Neural progenitor cell (in vitro differentiated cells): ENCODE results near the gene IGSF21. TPM values are rescaled to one million over a fixed set of nuclear protein-coding genes. Genes with fewer than 3 reads are reported as not detected.

ENCODE experiments used
- DNase-seq: peaks from one replicate; pipeline ENCODE4 v3.0.0-alpha.2; 2016; ENCODE audit warnings: low spot score
- H2AFZ ChIP-seq: fragments of 200-600 bp; sonication (generic); replicated peaks from 2 replicates; pipeline ENCODE4 v1.6.1; 2016; ENCODE audit warnings: antibody characterized with exemption
- H3F3A ChIP-seq: fragments of 200-600 bp; sonication (generic); 2 replicates; pipeline ENCODE4 v1.6.1; 2016; ENCODE audit warnings: antibody characterized with exemption, low read depth
- H3K27ac ChIP-seq: fragments of 200-600 bp; sonication (generic); 2 replicates; pipeline ENCODE4 v1.5.1; 2016; ENCODE audit warnings: mild to moderate bottlenecking
- H3K27me3 ChIP-seq: fragments of 200-600 bp; sonication (generic); 2 replicates; pipeline ENCODE4 v1.6.1; 2016; ENCODE audit warnings: mild to moderate bottlenecking, moderate library complexity
- H3K36me3 ChIP-seq: fragments of 200-600 bp; sonication (generic); 2 replicates; pipeline ENCODE4 v1.5.1; 2016
- H3K4me1 ChIP-seq: fragments of 200-600 bp; sonication (generic); 2 replicates; pipeline ENCODE4 v1.6.1; 2016; ENCODE audit warnings: mixed run types
- H3K4me2 ChIP-seq: fragments of 200-600 bp; sonication (generic); 2 replicates; pipeline ENCODE4 v1.6.1; 2016
- H3K4me3 ChIP-seq: fragments of 200-600 bp; sonication (generic); 2 replicates; pipeline ENCODE4 v1.5.1; 2016
- H3K79me2 ChIP-seq: fragments of 200-600 bp; sonication (generic); 2 replicates; pipeline ENCODE4 v1.6.1; 2016; ENCODE audit warnings: low read depth
- H3K9ac ChIP-seq: fragments of 200-600 bp; sonication (generic); 2 replicates; pipeline ENCODE4 v1.6.1; 2016
- H3K9me3 ChIP-seq: fragments of 200-600 bp; sonication (generic); 2 replicates; pipeline ENCODE4 v1.5.1; 2016; ENCODE audit warnings: low read depth
- H4K20me1 ChIP-seq: fragments of 200-600 bp; sonication (generic); 2 replicates; pipeline ENCODE4 v1.6.1; 2016; ENCODE audit warnings: low read depth
- H3K27ac Mint-ChIP-seq: 3 replicates; pipeline ENCODE4 v1.8.0; 2021; ENCODE audit warnings: mixed read lengths
- H3K27me3 Mint-ChIP-seq: 2 replicates; pipeline ENCODE4 v1.8.0; 2022; ENCODE audit warnings: low read depth, mild to moderate bottlenecking, inconsistent platforms, moderate library complexity, mixed read lengths; ENCODE audit not compliant: insufficient read depth
- H3K36me3 Mint-ChIP-seq: 3 replicates; pipeline ENCODE4 v1.8.0; 2021; ENCODE audit warnings: mixed read lengths
- H3K4me1 Mint-ChIP-seq: 3 replicates; pipeline ENCODE4 v1.8.0; 2021; ENCODE audit warnings: mixed read lengths
- H3K4me3 Mint-ChIP-seq: 3 replicates; pipeline ENCODE4 v1.8.0; 2021; ENCODE audit warnings: mild to moderate bottlenecking, moderate library complexity, mixed read lengths
- H3K9me3 Mint-ChIP-seq: 3 replicates; pipeline ENCODE4 v1.8.0; 2020; ENCODE audit warnings: mixed read lengths
- EZH2 ChIP-seq: fragments of 200-600 bp; sonication (generic); IDR thresholded peaks from 2 replicates; pipeline ENCODE4 v1.6.1; 2017; ENCODE audit warnings: antibody characterized with exemption, mild to moderate bottlenecking, moderate library complexity
- EZH2phosphoT487 ChIP-seq: fragments of 200-600 bp; sonication (generic); IDR thresholded peaks from 2 replicates; pipeline ENCODE4 v1.6.1; 2017; ENCODE audit warnings: antibody characterized with exemption
- total RNA-seq: library from RNA; depleted of rRNA; stranded (reverse); fragments of >200 nt; gene quantifications from 2 replicates; pipeline ENCODE4 v1.2.3, GENCODE V29; 2015; ENCODE audit warnings: low replicate concordance
- TF ChIP-seq, protein P1 (sequence below): fragments of 200-600 bp; sonication (generic); IDR thresholded peaks from 2 replicates; pipeline ENCODE4 v1.5.1; 2017; ENCODE audit warnings: antibody characterized with exemption, mild to moderate bottlenecking

IGSF21 gene
- total RNA-seq, 1 donor from 2014 or later = 1.7 TPM

DNA sequence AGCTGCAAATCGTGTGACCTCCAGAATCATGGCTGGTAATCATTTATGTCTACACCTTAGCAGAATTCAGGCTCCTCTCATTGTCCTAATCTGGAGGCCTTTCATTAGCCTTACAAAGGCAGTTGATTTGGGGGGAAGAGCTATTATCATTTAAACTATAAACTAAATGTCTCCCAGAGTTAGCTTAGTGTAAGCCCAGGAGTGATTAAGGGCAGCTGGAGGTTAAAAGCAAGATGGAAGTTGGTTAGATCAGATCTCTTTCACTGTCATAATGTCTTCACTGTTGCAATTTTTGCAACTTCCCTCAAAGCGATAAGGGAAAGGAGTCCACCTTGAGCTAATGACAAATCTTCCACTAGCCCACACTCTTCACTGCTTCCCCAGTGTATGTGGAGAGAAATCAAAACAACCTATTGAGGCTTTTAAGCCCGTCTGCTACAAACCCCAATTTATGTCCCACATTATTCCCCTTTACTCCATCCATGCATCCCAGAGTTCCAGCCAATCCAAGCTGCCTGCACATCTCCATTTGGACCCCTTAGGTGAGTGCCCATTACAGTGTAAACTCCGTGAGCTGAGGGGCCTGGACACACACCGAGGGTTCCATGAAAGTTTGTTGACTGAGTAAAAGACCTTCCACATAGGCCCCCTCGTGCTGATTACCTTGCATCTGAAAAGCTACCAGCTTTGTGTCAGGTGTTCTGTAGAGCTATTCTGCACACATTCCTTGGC lies 311.7 kb downstream of the IGSF21 start:
- Histone ChIP-seq H3K27me3 (no peaks in the 10 kb centered on the region), H3K4me2 (peak overlapping the region; percentile 45), H3K9me3 (no peaks in the 10 kb centered on the region), H3K27ac (no peak overlapping the region), H4K20me1 (no peaks in the 10 kb centered on the region), H3K4me1 (peaks cover 35% of the 10 kb centered on the region), H3K36me3 (no peaks in the 10 kb centered on the region), H3K79me2 (no peaks in the 10 kb centered on the region), H3F3A (peaks cover 42% of the 10 kb centered on the region), H3K9ac (no peak overlapping the region), H2AFZ (no peak overlapping the region), H3K4me3 (no peak overlapping the region)
- peaks cover 7% of the 10 kb centered on the region for H3K9me3 Mint-ChIP-seq
- no peak for DNase-seq
- H3K27me3 Mint-ChIP-seq = peaks cover 7% of the 10 kb centered on the region
- H3K4me3 Mint-ChIP-seq = no peak overlapping the region
- no peaks in the 10 kb centered on the region for H3K4me1 Mint-ChIP-seq
- TF ChIP-seq EZH2phosphoT487 = no peak
- TF ChIP-seq, protein P1, sequence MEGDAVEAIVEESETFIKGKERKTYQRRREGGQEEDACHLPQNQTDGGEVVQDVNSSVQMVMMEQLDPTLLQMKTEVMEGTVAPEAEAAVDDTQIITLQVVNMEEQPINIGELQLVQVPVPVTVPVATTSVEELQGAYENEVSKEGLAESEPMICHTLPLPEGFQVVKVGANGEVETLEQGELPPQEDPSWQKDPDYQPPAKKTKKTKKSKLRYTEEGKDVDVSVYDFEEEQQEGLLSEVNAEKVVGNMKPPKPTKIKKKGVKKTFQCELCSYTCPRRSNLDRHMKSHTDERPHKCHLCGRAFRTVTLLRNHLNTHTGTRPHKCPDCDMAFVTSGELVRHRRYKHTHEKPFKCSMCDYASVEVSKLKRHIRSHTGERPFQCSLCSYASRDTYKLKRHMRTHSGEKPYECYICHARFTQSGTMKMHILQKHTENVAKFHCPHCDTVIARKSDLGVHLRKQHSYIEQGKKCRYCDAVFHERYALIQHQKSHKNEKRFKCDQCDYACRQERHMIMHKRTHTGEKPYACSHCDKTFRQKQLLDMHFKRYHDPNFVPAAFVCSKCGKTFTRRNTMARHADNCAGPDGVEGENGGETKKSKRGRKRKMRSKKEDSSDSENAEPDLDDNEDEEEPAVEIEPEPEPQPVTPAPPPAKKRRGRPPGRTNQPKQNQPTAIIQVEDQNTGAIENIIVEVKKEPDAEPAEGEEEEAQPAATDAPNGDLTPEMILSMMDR = no peak
- no peak for TF ChIP-seq EZH2
- H3K27ac Mint-ChIP-seq = no peak overlapping the region
- H3K36me3 Mint-ChIP-seq = no peaks in the 10 kb centered on the region

DNA sequence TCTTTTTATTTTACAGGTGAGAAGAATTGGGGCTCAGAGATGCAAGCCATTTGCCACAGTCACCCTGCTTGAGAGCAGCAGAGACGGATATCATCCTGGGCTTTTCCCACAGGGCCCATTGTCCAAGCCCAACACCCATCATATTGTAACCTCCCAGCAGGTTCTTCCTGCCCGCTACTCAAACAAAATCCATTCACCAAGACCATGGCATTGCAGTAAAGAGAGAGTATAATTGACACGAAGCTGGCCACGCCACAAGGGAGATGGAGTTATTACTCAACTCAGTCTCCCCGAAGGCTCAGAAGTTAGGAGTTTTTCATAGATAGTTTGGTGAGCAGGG lies 312.2 kb downstream of the IGSF21 start:
- Histone ChIP-seq H3K27me3 (no peaks in the 10 kb centered on the region), H3K9me3 (no peaks in the 10 kb centered on the region), H3K4me3 (no peak overlapping the region), H3K36me3 (no peaks in the 10 kb centered on the region), H3K4me1 (peaks cover 35% of the 10 kb centered on the region), H3K4me2 (no peak overlapping the region), H3K27ac (no peak overlapping the region), H3K9ac (no peak overlapping the region), H2AFZ (no peak overlapping the region), H3F3A (peaks cover 42% of the 10 kb centered on the region), H4K20me1 (no peaks in the 10 kb centered on the region), H3K79me2 (no peaks in the 10 kb centered on the region)
- no peak for DNase-seq
- peaks cover 7% of the 10 kb centered on the region for H3K9me3 Mint-ChIP-seq
- peaks cover 7% of the 10 kb centered on the region for H3K27me3 Mint-ChIP-seq
- H3K4me3 Mint-ChIP-seq = no peak overlapping the region
- TF ChIP-seq, protein P1 = no peak
- TF ChIP-seq EZH2 (no peak), EZH2phosphoT487 (no peak)
- H3K36me3 Mint-ChIP-seq = no peaks in the 10 kb centered on the region
- no peaks in the 10 kb centered on the region for H3K4me1 Mint-ChIP-seq
- H3K27ac Mint-ChIP-seq = no peak overlapping the region

DNA sequence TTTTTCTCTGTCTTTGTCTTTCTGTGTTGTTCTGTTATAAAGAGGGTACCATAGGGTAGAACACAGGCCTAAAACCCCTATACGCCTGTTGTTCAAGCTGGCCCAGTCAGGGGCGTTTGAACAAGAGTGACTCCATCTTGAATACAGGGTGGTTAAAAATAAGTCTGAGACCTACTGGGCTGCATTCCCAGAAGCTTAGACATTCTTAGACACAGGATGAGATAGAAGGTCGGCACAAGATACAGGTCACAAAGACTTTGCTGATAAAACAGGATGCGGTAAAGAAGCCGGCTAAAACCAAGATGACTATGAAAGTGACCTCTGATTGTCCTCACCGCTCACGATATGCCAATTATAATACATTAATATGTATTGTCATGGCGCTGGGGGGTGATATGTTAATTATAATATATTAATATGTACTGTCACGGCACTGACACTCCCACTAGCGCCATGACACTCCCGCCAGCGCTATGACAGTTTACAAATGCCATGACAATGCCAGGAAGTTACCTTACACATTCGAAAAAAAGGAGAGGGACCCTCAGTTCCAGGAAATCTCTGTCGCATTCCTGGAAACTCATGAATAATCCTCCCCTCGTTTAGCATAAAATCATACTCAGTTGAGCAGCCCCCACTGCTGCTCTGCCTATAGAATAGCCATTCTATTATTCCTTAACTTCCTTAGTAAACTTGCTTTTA lies 314.6 kb downstream of the IGSF21 start:
- Histone ChIP-seq H3K79me2 (no peaks in the 10 kb centered on the region), H4K20me1 (no peaks in the 10 kb centered on the region), H3K27me3 (no peaks in the 10 kb centered on the region), H3K27ac (no peak overlapping the region), H3K36me3 (no peaks in the 10 kb centered on the region), H3K4me2 (no peak overlapping the region), H2AFZ (no peak overlapping the region), H3F3A (peaks cover 27% of the 10 kb centered on the region), H3K9ac (no peak overlapping the region), H3K4me3 (no peak overlapping the region), H3K9me3 (no peaks in the 10 kb centered on the region), H3K4me1 (peaks cover 28% of the 10 kb centered on the region)
- H3K9me3 Mint-ChIP-seq = peaks cover 15% of the 10 kb centered on the region
- TF ChIP-seq, protein P1 = no peak
- no peak for TF ChIP-seq EZH2phosphoT487
- TF ChIP-seq EZH2 = no peak
- peaks cover 9% of the 10 kb centered on the region for H3K27me3 Mint-ChIP-seq
- no peaks in the 10 kb centered on the region for H3K36me3 Mint-ChIP-seq
- no peaks in the 10 kb centered on the region for H3K4me1 Mint-ChIP-seq
- H3K4me3 Mint-ChIP-seq = no peak overlapping the region
- DNase-seq = no peak
- H3K27ac Mint-ChIP-seq = no peak overlapping the region
